Muscle layer of colon (tissue), 2 donors: ENCODE data around the gene VPS36.
"Not testable (repeated sequence)": the region's sequence is repeated elsewhere in the genome, so short reads cannot be mapped to it uniquely, and the experiment has no call there.

Source experiments
- H3K27ac ChIP-seq: one replicate; pipeline ENCODE4 v1.7.0; 2013; ENCODE audit warnings: low read depth, mild to moderate bottlenecking, low read length, moderate library complexity
- H3K27me3 ChIP-seq, 2 donors: one replicate each; pipeline ENCODE4 v1.7.0; 2013; ENCODE audit warnings: low read length in 2 of 2, mild to moderate bottlenecking in 2 of 2; ENCODE audit not compliant: insufficient read depth in 2 of 2, control insufficient read depth in 1 of 2
- H3K36me3 ChIP-seq: one replicate; pipeline ENCODE4 v1.7.0; 2013; ENCODE audit warnings: mild to moderate bottlenecking, low read length; ENCODE audit not compliant: insufficient read depth
- H3K4me1 ChIP-seq: one replicate; pipeline ENCODE4 v1.7.0; 2013; ENCODE audit warnings: mild to moderate bottlenecking, low read length; ENCODE audit not compliant: insufficient read depth
- H3K4me3 ChIP-seq, 2 donors: one replicate each; pipeline ENCODE4 v1.7.0; 2013; ENCODE audit warnings: low read length in 2 of 2, low read depth in 1 of 2, mild to moderate bottlenecking in 1 of 2, moderate library complexity in 1 of 2
- H3K9ac ChIP-seq: one replicate; pipeline ENCODE4 v1.7.0; 2013; ENCODE audit warnings: low read length
- H3K9me3 ChIP-seq: one replicate; pipeline ENCODE4 v1.7.0; 2013; ENCODE audit warnings: mild to moderate bottlenecking, low read length
- donor health status: abdominal sarcoma.
- donor health status: Adenocarcinoma of cecum.

The VPS36 gene

GRCh38 chr13:52450012-52450792, at the start of gene VPS36:
VPS36 (minus strand) TSS chr13:52450634; CDS start chr13:52450594, 40 bp downstream.
- H3K4me1 ChIP-seq, result peaks cover 23% of the 10 kb centered on the region
- no peaks in the 10 kb centered on the region for H3K36me3 ChIP-seq
- no peaks in the 10 kb centered on the region for H3K27me3 ChIP-seq
- H3K9ac ChIP-seq, result peak within 1 kb of the TSS; percentile 64
- peak within 1 kb of the TSS; percentile 63 to 86 for H3K4me3 ChIP-seq
- H3K9me3 ChIP-seq, result no peaks in the 10 kb centered on the region
- H3K27ac ChIP-seq, result peak within 1 kb of the TSS; percentile 89

GRCh38 chr13:52497979-52498378, 47.5 kb upstream of the VPS36 start:
- H3K9ac ChIP-seq, H3K27ac ChIP-seq, H3K9me3 ChIP-seq, H3K36me3 ChIP-seq, H3K4me1 ChIP-seq, H3K4me3 ChIP-seq, H3K27me3 ChIP-seq: not testable (repeated sequence)

- H3K27me3 ChIP-seq, H3K27ac ChIP-seq, H3K36me3 ChIP-seq, H3K4me1 ChIP-seq, H3K4me3 ChIP-seq, H3K9me3 ChIP-seq, H3K9ac ChIP-seq: not testable (repeated sequence)
These were observed 43.8 kb upstream of the VPS36 start for GRCh38 chr13:52494241-52494640.

GRCh38 chr13:52491015-52491414, 40.6 kb upstream of the VPS36 start:
- not testable (repeated sequence) for H3K36me3 ChIP-seq, H3K9ac ChIP-seq, H3K4me3 ChIP-seq, H3K4me1 ChIP-seq, H3K9me3 ChIP-seq, H3K27ac ChIP-seq, H3K27me3 ChIP-seq

GRCh38 chr13:52488763-52489162, 38.3 kb upstream of the VPS36 start:
- H3K27ac ChIP-seq, H3K4me1 ChIP-seq, H3K4me3 ChIP-seq, H3K9me3 ChIP-seq, H3K9ac ChIP-seq, H3K27me3 ChIP-seq, H3K36me3 ChIP-seq: not testable (repeated sequence)

- not testable (repeated sequence) for H3K4me3 ChIP-seq, H3K27ac ChIP-seq, H3K4me1 ChIP-seq, H3K27me3 ChIP-seq, H3K36me3 ChIP-seq, H3K9ac ChIP-seq, H3K9me3 ChIP-seq
These were observed 36.6 kb upstream of the VPS36 start for GRCh38 chr13:52487078-52487477.

- H3K9ac ChIP-seq, H3K36me3 ChIP-seq, H3K27me3 ChIP-seq, H3K4me3 ChIP-seq, H3K9me3 ChIP-seq, H3K27ac ChIP-seq, H3K4me1 ChIP-seq: not testable (repeated sequence)
These were observed 30.4 kb upstream of the VPS36 start for GRCh38 chr13:52480677-52481428.

GRCh38 chr13:52468487-52468886, 18.1 kb upstream of the VPS36 start:
- not testable (repeated sequence) for H3K27ac ChIP-seq, H3K27me3 ChIP-seq, H3K4me3 ChIP-seq, H3K4me1 ChIP-seq, H3K9me3 ChIP-seq, H3K36me3 ChIP-seq, H3K9ac ChIP-seq

GRCh38 chr13:52463526-52463925, 13.1 kb upstream of the VPS36 start:
- no peak overlapping the region for H3K27ac ChIP-seq
- H3K4me1 ChIP-seq, result no peaks in the 10 kb centered on the region
- H3K27me3 ChIP-seq, result no peaks in the 10 kb centered on the region
- no peaks in the 10 kb centered on the region for H3K9me3 ChIP-seq
- H3K9ac ChIP-seq, result no peak overlapping the region
- H3K36me3 ChIP-seq, result peaks cover 17% of the 10 kb centered on the region
- no peak overlapping the region for H3K4me3 ChIP-seq

GRCh38 chr13:52461265-52461664, 10.8 kb upstream of the VPS36 start:
- Histone ChIP-seq H3K27me3 (no peaks in the 10 kb centered on the region), H3K4me1 (peaks cover under 1% of the 10 kb centered on the region), H3K9me3 (no peaks in the 10 kb centered on the region), H3K4me3 (no peak overlapping the region), H3K27ac (no peak overlapping the region), H3K36me3 (peaks cover 17% of the 10 kb centered on the region), H3K9ac (no peak overlapping the region)

- no peaks in the 10 kb centered on the region for H3K27me3 ChIP-seq
- no peak overlapping the region for H3K4me3 ChIP-seq
- H3K36me3 ChIP-seq, result peaks cover 17% of the 10 kb centered on the region
- no peak overlapping the region for H3K9ac ChIP-seq
- peaks cover 4% of the 10 kb centered on the region for H3K4me1 ChIP-seq
- no peak overlapping the region for H3K27ac ChIP-seq
- H3K9me3 ChIP-seq, result no peaks in the 10 kb centered on the region
These were observed 9.2 kb upstream of the VPS36 start for GRCh38 chr13:52459668-52460067.

- H3K4me1 ChIP-seq, result peaks cover 8% of the 10 kb centered on the region
- H3K9ac ChIP-seq, result peak overlapping the region; percentile 55
- peak overlapping the region; percentile 92 for H3K27ac ChIP-seq
- H3K36me3 ChIP-seq, result no peaks in the 10 kb centered on the region
- H3K4me3 ChIP-seq, result peak overlapping the region; percentile 53 to 91
- H3K9me3 ChIP-seq, result no peaks in the 10 kb centered on the region
- H3K27me3 ChIP-seq, result no peaks in the 10 kb centered on the region
These were observed 5.2 kb upstream of the VPS36 start for GRCh38 chr13:52455677-52456041.
